ENCODE results near the gene TOLLIP. TPM values are rescaled to one million over a fixed set of nuclear protein-coding genes. Genes with fewer than 3 reads are reported as not detected.
A peak's percentile ranks its signal among the peaks of the same experiment; 100 is the strongest.

TOLLIP gene
- total RNA-seq, 2 donors from 2014 or later = 72.8 to 161 TPM

DNA sequence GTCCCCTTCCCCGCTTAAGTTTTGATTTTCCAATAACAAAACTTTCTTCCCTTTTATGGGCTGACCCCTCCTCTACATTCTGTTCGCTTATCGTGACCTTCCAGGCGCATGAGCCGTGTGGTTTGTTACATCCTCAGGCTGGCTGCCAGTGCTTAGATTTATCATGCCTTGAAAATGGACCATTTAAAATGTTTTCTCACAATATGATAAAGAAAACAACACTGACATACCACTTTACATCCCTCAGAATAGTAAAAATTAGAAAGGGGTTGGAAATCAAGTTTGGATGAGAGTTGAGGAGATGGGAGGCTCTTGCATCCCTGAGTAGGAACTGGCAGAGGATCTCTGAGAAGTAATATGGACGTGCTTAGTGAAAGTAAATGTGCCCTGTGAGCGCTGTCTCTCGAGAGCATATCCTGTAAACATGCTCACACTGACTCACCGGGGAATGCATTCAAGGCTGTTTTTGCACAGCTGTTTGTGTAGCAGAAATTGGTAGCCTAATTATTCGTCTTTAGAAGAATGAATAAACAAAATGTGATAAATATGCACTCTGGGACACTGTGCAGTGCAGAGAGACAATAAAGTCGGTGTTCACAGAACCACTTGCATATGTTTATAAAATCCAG lies 17.1 kb upstream of the TOLLIP start:
- no peak overlapping the region for H3K27ac ChIP-seq
- H3K4me3 ChIP-seq = no peak overlapping the region
- intact Hi-C loops (cut with DNase I) = no loop called here
- no peaks in the 10 kb centered on the region for H3K4me1 ChIP-seq (replicated peaks)
- H3K27me3 ChIP-seq (replicated peaks; ENCODE audit: insufficient read depth) = no peaks in the 10 kb centered on the region
- 75% methylated on average over 11 of the region's 11 CpGs for WGBS
- no peak for TF ChIP-seq POLR2A (IDR thresholded peaks at IDR 0.05)
- TF ChIP-seq CTCF (IDR thresholded peaks at IDR 0.05) = no peak
- no peak for TF ChIP-seq POLR2AphosphoS5 (IDR thresholded peaks at IDR 0.05)
- H3K36me3 ChIP-seq = no peaks in the 10 kb centered on the region
- no peak for DNase-seq (ENCODE audit: low spot score)
- H3K9me3 ChIP-seq = no peaks in the 10 kb centered on the region

GRCh38 chr11:1323774-1324173 lies 14.3 kb upstream of the TOLLIP start:
- H3K36me3 ChIP-seq = no peaks in the 10 kb centered on the region
- WGBS = 64% methylated on average over 3 of the region's 3 CpGs

GRCh38 chr11:1317993-1318392 lies 8.6 kb upstream of the TOLLIP start:
- Histone ChIP-seq H3K4me1 (replicated peaks) (no peaks in the 10 kb centered on the region), H3K27ac (no peak overlapping the region), H3K9me3 (no peaks in the 10 kb centered on the region), H3K36me3 (no peaks in the 10 kb centered on the region), H3K27me3 (replicated peaks; ENCODE audit: insufficient read depth) (no peaks in the 10 kb centered on the region), H3K4me3 (no peak overlapping the region)
- intact Hi-C loops (cut with DNase I) = loop anchor here (10.0 kb wide), 1 partner anchor 67 kb away; the partner anchor contains the start of gene BRSK2
- 86% methylated on average over 8 of the region's 8 CpGs for WGBS
- TF ChIP-seq POLR2A (IDR thresholded peaks at IDR 0.05) (no peak), CTCF (IDR thresholded peaks at IDR 0.05) (no peak), POLR2AphosphoS5 (IDR thresholded peaks at IDR 0.05) (no peak)
- DNase-seq (ENCODE audit: low spot score) = no peak

More at GRCh38 chr11:1323774-1324173, 14.3 kb upstream of the TOLLIP start:
- no peaks in the 10 kb centered on the region for H3K9me3 ChIP-seq
- H3K4me3 ChIP-seq = no peak overlapping the region
- no peaks in the 10 kb centered on the region for H3K27me3 ChIP-seq (replicated peaks; ENCODE audit: insufficient read depth)
- intact Hi-C loops (cut with DNase I) = no loop called here
- H3K27ac ChIP-seq = no peak overlapping the region
- DNase-seq (ENCODE audit: low spot score) = no peak
- H3K4me1 ChIP-seq (replicated peaks) = no peaks in the 10 kb centered on the region
- TF ChIP-seq POLR2A (IDR thresholded peaks at IDR 0.05) (no peak), POLR2AphosphoS5 (IDR thresholded peaks at IDR 0.05) (no peak), CTCF (IDR thresholded peaks at IDR 0.05) (no peak)

GRCh38 chr11:1317432-1317831 lies 8.0 kb upstream of the TOLLIP start:
- no peaks in the 10 kb centered on the region for H3K4me1 ChIP-seq (replicated peaks)
- DNase-seq (ENCODE audit: low spot score) = no peak
- 90% methylated on average over 10 of the region's 10 CpGs for WGBS
- TF ChIP-seq POLR2A (IDR thresholded peaks at IDR 0.05) (no peak), POLR2AphosphoS5 (IDR thresholded peaks at IDR 0.05) (no peak)
- no peak overlapping the region for H3K27ac ChIP-seq
- H3K4me3 ChIP-seq = no peak overlapping the region
- no peaks in the 10 kb centered on the region for H3K36me3 ChIP-seq
- intact Hi-C loops (cut with DNase I) = loop anchor here (10.0 kb wide), 1 partner anchor 67 kb away; the partner anchor contains the start of gene BRSK2
- no peaks in the 10 kb centered on the region for H3K9me3 ChIP-seq
- H3K27me3 ChIP-seq (replicated peaks; ENCODE audit: insufficient read depth) = no peaks in the 10 kb centered on the region

DNA sequence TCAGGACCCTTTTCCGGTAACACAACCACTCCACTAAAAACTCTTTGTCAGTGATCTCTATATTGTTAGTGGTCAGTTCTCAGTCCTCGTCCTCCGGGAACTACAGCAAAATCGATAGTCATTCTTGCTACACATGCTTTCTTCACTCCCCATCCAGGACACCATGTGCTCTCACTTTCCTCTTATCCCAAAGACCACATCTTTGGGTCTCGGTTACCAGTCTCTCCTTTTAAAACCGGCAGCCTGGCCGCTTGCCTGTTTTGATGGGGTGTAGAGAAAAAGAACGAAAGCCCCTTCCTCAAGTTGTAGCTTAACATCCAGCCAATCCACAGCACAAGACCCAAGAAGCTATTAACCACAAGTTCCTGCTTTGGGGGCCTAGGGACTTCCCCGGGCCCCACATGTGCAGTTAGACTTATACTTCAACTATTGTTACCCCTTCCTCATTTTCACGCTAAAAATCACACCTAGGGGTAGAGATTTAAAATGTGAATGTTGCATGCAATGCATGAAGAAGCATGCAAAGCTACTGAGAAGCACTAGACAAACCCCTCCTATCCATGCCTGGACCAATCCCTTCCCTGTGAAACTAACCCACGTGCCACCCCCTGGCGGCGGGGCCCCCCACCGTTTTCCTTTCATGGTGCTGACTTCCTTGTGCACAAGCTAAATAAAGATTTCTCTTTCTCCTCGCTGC lies 1.5 kb upstream of the TOLLIP start:
- TF ChIP-seq POLR2AphosphoS5 (IDR thresholded peaks at IDR 0.05) = no peak
- TF ChIP-seq POLR2A (IDR thresholded peaks at IDR 0.05) = no peak
- no peak for TF ChIP-seq CTCF (IDR thresholded peaks at IDR 0.05)
- no peak for DNase-seq (ENCODE audit: low spot score)
- Histone ChIP-seq H3K4me1 (replicated peaks) (peaks cover 16% of the 10 kb centered on the region), H3K4me3 (peak overlapping the region in 1 of 2 donors; percentile 85), H3K36me3 (no peaks in the 10 kb centered on the region), H3K27me3 (replicated peaks; ENCODE audit: insufficient read depth) (no peaks in the 10 kb centered on the region), H3K27ac (peak overlapping the region; percentile 91 to 94), H3K9me3 (no peaks in the 10 kb centered on the region)
- 85% methylated on average over 15 of the region's 15 CpGs for WGBS
- intact Hi-C loops (cut with DNase I) = loop anchor here (10.0 kb wide), 1 partner anchor 74 kb away; the partner anchor contains the start of gene BRSK2
